ENCODE measurements around the gene PSMB7. TPM values are rescaled to one million over a fixed set of nuclear protein-coding genes. Genes with fewer than 3 reads are reported as not detected.

The PSMB7 gene
- total and polyA plus RNA-seq, 2 of the 8 experiments (the other 6 are each of a cell fraction or from before 2014, with no cell fraction given) = 222 to 357 TPM

DNA sequence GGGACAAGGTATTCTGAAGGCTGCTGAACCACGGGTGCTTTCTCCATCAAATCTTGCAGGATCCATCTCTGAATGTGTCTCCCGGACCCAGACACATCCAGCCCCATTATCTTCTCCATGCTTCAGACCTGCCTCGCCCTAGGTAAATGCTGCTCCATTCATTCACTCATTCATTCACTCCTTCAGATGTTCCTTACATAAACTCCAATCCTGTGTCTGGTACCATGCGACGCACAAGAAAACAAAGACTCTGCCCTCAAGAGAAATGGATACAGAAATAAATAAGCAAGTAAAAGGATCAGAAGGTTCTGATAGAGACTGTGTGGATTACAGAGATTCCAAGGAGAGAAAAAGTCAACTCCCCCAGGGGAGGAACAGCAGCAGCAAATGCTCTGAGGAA lies 7.9 kb upstream of the PSMB7 start:
- H2AK5ac ChIP-seq (ENCODE audit: low read depth, low read length) = no peak overlapping the region
- H3K36me3 ChIP-seq (ENCODE audit: control insufficient read depth in 2 of 4, insufficient read depth in 4 of 4, low read length in 3 of 4) = no peaks in the 10 kb centered on the region
- H2BK15ac ChIP-seq (ENCODE audit: low read length) = no peak overlapping the region
- H3K4ac ChIP-seq (replicated peaks; ENCODE audit: insufficient read length, low read depth, low read length) = no peak overlapping the region
- WGBS, 2 experiments (ENCODE audit: extremely low coverage in 1 of 2, insufficient coverage in 1 of 2, insufficient read length in 1 of 2, insufficient replicate concordance in 2 of 2, low coverage in 1 of 2, low lambda C conversion rate in 2 of 2, missing lambda C conversion rate in 1 of 2) = 85% methylated on average over 5 of the region's 5 CpGs; no CpG with 5 or more reads in 1 of the 2 experiments
- no peak overlapping the region for H2AFZ ChIP-seq (ENCODE audit: low read length)
- H4K8ac ChIP-seq (ENCODE audit: extremely low read depth, insufficient read depth, low read length) = no peak overlapping the region
- POLR2A ChIA-PET (ENCODE audit: partially characterized antibody) = no interaction called here
- H3K4me1 ChIP-seq (replicated peaks in 1 of 4; ENCODE audit: control insufficient read depth in 3 of 4, insufficient read depth in 4 of 4, low read length in 3 of 4) = peaks cover 0 to 2% (median 0%) of the 10 kb centered on the region in 4 experiments; a peak in 3 of 7 replicates
- H3K27me3 ChIP-seq (replicated peaks in 1 of 4; ENCODE audit: control insufficient read depth in 3 of 4, extremely low read depth in 1 of 4, insufficient read depth in 3 of 4, low read length in 3 of 4) = peaks cover 0 to 3% (median 0%) of the 10 kb centered on the region in 4 experiments; a peak in 2 of 7 replicates
- H2BK20ac ChIP-seq (ENCODE audit: low read length) = no peak overlapping the region
- H3K23ac ChIP-seq (ENCODE audit: insufficient read length) = no peak overlapping the region
- H3K9ac ChIP-seq (replicated peaks in 1 of 4; ENCODE audit: extremely low read depth in 1 of 4, low read depth in 3 of 4, low read length in 3 of 4) = no peak overlapping the region
- no peak for FAIRE-seq
- no peak overlapping the region for H3K4me3 ChIP-seq (ENCODE audit: extremely low read depth in 1 of 4, insufficient read depth in 2 of 4, low read depth in 3 of 4, low read length in 4 of 4)
- no peak overlapping the region for H3K4me2 ChIP-seq (ENCODE audit: insufficient read depth in 1 of 2, low read depth in 2 of 2, low read length in 2 of 2)
- H3K79me1 ChIP-seq (ENCODE audit: low read depth, low read length) = no peaks in the 10 kb centered on the region
- no peak overlapping the region for H4K5ac ChIP-seq (ENCODE audit: insufficient read length, low read depth, low read length)
- no peak overlapping the region for H2BK12ac ChIP-seq (ENCODE audit: low read depth, low read length)
- TF ChIP-seq EZH2 (IDR thresholded peaks at IDR 0.05; ENCODE audit: low read depth, low read length, severe bottlenecking) = no peak
- no peak for TF ChIP-seq SAP30 (IDR thresholded peaks at IDR 0.05; ENCODE audit: insufficient read depth, insufficient replicate concordance, low read length)
- no peak for TF ChIP-seq TAF1 (IDR thresholded peaks at IDR 0.05; ENCODE audit: low read depth, low read length)
- TF ChIP-seq KDM4A (IDR thresholded peaks at IDR 0.05; ENCODE audit: low read depth, low read length, severe bottlenecking) = no peak
- TF ChIP-seq YY1 (IDR thresholded peaks at IDR 0.05; ENCODE audit: low read depth, low read length) = no peak
- TF ChIP-seq PHF8 (conservative IDR thresholded peaks at IDR 0.05; ENCODE audit: low read depth, low read length) = no peak
- no peak for TF ChIP-seq SIN3A (conservative IDR thresholded peaks at IDR 0.05 in 1 of 2, IDR thresholded peaks at IDR 0.05 in 1 of 2; ENCODE audit: low read depth in 1 of 2, low read length in 2 of 2)
- no peak for TF ChIP-seq BACH1 (IDR thresholded peaks at IDR 0.05; ENCODE audit: low read length)
- TF ChIP-seq SIRT6 (IDR thresholded peaks at IDR 0.05; ENCODE audit: low read length) = no peak
- TF ChIP-seq, protein P1, sequence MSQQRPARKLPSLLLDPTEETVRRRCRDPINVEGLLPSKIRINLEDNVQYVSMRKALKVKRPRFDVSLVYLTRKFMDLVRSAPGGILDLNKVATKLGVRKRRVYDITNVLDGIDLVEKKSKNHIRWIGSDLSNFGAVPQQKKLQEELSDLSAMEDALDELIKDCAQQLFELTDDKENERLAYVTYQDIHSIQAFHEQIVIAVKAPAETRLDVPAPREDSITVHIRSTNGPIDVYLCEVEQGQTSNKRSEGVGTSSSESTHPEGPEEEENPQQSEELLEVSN (IDR thresholded peaks at IDR 0.05) = no peak
- no peak overlapping the region for H2BK120ac ChIP-seq (replicated peaks; ENCODE audit: low read depth, low read length)
- no peak for DNase-seq (ENCODE audit: low read depth in 1 of 2, low spot score in 2 of 2)
- no peak overlapping the region for H3K56ac ChIP-seq (replicated peaks; ENCODE audit: insufficient read length, low read depth, low read length)
- CTCF ChIA-PET (ENCODE audit: partially characterized antibody) = interaction anchor here (1.5 kb wide), 1 partner anchor 22 kb away, joined by 4 read pairs; no protein-coding TSS in a partner anchor
- H3K18ac ChIP-seq (ENCODE audit: extremely low read depth, low read length) = no peak overlapping the region
- no peaks in the 10 kb centered on the region for H3K9me3 ChIP-seq (ENCODE audit: insufficient read depth in 2 of 2, low read depth in 1 of 2, low read length in 1 of 2)
- H3K27ac ChIP-seq (ENCODE audit: low read depth, low read length) = no peak overlapping the region
- no peaks in the 10 kb centered on the region for H3K23me2 ChIP-seq (ENCODE audit: low read depth, low read length)
- H4K20me1 ChIP-seq (replicated peaks in 1 of 2; ENCODE audit: control insufficient read depth in 1 of 2, insufficient read depth in 2 of 2, low read length in 2 of 2) = no peaks in the 10 kb centered on the region
- no peak overlapping the region for H3K14ac ChIP-seq (ENCODE audit: insufficient read length)
- H2BK5ac ChIP-seq (ENCODE audit: low read depth, low read length) = no peak overlapping the region
- no peak overlapping the region for H4K91ac ChIP-seq (replicated peaks; ENCODE audit: insufficient read length, low read length)
- H3K79me2 ChIP-seq (ENCODE audit: control insufficient read depth in 1 of 2, insufficient read depth in 2 of 2, low read length in 2 of 2) = no peaks in the 10 kb centered on the region

Data from H1 (cell line).